Liver (tissue), 3 donors: ENCODE measurements around the gene CEP68.

Experiments used
- CTCF ChIP-seq: fragments of 150-350 bp; IDR thresholded peaks from 2 replicates; pipeline ENCODE4 v1.5.1; 2017; ENCODE audit warnings: improper control_type of control experiment, low read depth, low read length; ENCODE audit not compliant: missing input control
- EGR1 ChIP-seq, 2 donors: IDR thresholded peaks; 2 replicates each; pipeline ENCODE4 v1.6.1; 2016 to 2018; ENCODE audit warnings: antibody characterized with exemption in 2 of 2, low read depth in 2 of 2
- FOXA1 ChIP-seq: IDR thresholded peaks from 2 replicates; pipeline ENCODE4 v1.6.1; 2016; ENCODE audit warnings: antibody characterized with exemption
- HNF4A ChIP-seq, 2 donors: conservative IDR thresholded peaks; 2 replicates each; pipeline ENCODE4 v1.6.1; 2016; ENCODE audit warnings: antibody characterized with exemption in 2 of 2, mild to moderate bottlenecking in 2 of 2
- JUND ChIP-seq, 2 donors: IDR thresholded peaks; 2 replicates each; pipeline ENCODE4 v1.6.1; 2016; ENCODE audit warnings: antibody characterized with exemption in 2 of 2
- MAX ChIP-seq: IDR thresholded peaks from 2 replicates; pipeline ENCODE4 v1.6.1; 2016; ENCODE audit warnings: antibody characterized with exemption
- RAD21 ChIP-seq, 2 donors: IDR thresholded peaks; 2 replicates each; pipeline ENCODE4 v1.6.1; 2016; ENCODE audit warnings: antibody characterized with exemption in 2 of 2, mild to moderate bottlenecking in 2 of 2
- RXRA ChIP-seq, 2 donors: IDR thresholded peaks; 2 replicates each; pipeline ENCODE4 v1.6.1; 2017 to 2018; ENCODE audit warnings: antibody characterized with exemption in 2 of 2, mild to moderate bottlenecking in 1 of 2
- SP1 ChIP-seq: IDR thresholded peaks from 2 replicates; pipeline ENCODE4 v1.6.1; 2018; ENCODE audit warnings: antibody characterized with exemption, mild to moderate bottlenecking
- YY1 ChIP-seq: IDR thresholded peaks from 2 replicates; pipeline ENCODE4 v1.6.1; 2016; ENCODE audit warnings: antibody characterized with exemption, mild to moderate bottlenecking
- TF ChIP-seq, protein P1 (sequence below): IDR thresholded peaks from 2 replicates; pipeline ENCODE4 v1.6.1; 2016; ENCODE audit warnings: antibody characterized with exemption
- TF ChIP-seq, protein P2 (sequence below): IDR thresholded peaks from 2 replicates; pipeline ENCODE4 v1.6.1; 2016; ENCODE audit warnings: antibody characterized with exemption, mild to moderate bottlenecking
- donor health status: healthy.
- donor health status: healthy.

DNA sequence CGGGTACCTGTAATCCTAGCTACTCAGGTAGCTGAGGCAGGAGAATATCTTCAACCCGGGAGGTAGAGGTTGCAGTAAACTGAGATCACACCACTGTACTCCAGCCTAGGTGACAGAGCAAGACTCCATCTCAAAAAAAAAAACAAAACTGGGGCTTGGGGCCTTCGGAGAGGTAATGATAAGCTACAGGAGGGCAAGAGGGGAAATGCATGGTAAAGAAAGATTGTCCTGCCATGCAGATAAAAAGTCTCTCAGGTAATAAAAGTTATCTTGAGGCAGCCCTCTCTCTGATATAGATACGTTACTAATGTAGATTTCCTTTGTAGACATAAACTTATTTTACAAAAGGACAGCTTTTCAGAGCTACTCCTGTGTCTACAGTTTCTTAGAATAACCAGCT is 77.4 kb downstream of the CEP68 start:
- TF ChIP-seq HNF4A (conservative IDR thresholded peaks at IDR 0.05) (no peak), CTCF (no peak), RAD21 (IDR thresholded peaks at IDR 0.05) (no peak), RXRA (IDR thresholded peaks at IDR 0.05) (no peak), JUND (IDR thresholded peaks at IDR 0.05) (no peak), EGR1 (IDR thresholded peaks at IDR 0.05; ENCODE audit: low read depth in 2 of 2) (no peak), YY1 (no peak), MAX (no peak), FOXA1 (no peak), SP1 (no peak)
- TF ChIP-seq, protein P1, sequence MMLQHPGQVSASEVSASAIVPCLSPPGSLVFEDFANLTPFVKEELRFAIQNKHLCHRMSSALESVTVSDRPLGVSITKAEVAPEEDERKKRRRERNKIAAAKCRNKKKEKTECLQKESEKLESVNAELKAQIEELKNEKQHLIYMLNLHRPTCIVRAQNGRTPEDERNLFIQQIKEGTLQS: no peak
- TF ChIP-seq, protein P2, sequence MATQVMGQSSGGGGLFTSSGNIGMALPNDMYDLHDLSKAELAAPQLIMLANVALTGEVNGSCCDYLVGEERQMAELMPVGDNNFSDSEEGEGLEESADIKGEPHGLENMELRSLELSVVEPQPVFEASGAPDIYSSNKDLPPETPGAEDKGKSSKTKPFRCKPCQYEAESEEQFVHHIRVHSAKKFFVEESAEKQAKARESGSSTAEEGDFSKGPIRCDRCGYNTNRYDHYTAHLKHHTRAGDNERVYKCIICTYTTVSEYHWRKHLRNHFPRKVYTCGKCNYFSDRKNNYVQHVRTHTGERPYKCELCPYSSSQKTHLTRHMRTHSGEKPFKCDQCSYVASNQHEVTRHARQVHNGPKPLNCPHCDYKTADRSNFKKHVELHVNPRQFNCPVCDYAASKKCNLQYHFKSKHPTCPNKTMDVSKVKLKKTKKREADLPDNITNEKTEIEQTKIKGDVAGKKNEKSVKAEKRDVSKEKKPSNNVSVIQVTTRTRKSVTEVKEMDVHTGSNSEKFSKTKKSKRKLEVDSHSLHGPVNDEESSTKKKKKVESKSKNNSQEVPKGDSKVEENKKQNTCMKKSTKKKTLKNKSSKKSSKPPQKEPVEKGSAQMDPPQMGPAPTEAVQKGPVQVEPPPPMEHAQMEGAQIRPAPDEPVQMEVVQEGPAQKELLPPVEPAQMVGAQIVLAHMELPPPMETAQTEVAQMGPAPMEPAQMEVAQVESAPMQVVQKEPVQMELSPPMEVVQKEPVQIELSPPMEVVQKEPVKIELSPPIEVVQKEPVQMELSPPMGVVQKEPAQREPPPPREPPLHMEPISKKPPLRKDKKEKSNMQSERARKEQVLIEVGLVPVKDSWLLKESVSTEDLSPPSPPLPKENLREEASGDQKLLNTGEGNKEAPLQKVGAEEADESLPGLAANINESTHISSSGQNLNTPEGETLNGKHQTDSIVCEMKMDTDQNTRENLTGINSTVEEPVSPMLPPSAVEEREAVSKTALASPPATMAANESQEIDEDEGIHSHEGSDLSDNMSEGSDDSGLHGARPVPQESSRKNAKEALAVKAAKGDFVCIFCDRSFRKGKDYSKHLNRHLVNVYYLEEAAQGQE: no peak
